ENCODE measurements around the gene SNRPA1. TPM values are rescaled to one million over a fixed set of nuclear protein-coding genes. Genes with fewer than 3 reads are reported as not detected.

Gene SNRPA1
- total and polyA plus RNA-seq, 7 experiments from 2014 or later = 59.6 to 212 (median 90.1) TPM

- Mint-ChIP-seq H3K36me3 (peaks cover 0 to 26% (median 0%) of the 10 kb centered on the region in 5 donors), H3K27ac (peak overlapping the region in 8 of 9 donors; percentile 4 to 72 (median 26)), H3K4me1 (peaks cover 61 to 83% (median 78%) of the 10 kb centered on the region in 7 donors), H3K4me3 (peak overlapping the region in 2 of 10 donors; percentile 5 to 71), H3K27me3 (no peaks in the 10 kb centered on the region), H3K9me3 (no peaks in the 10 kb centered on the region)
- H3K27ac ChIP-seq (ENCODE audit: low read depth, low read length) = no peak overlapping the region
- ATAC-seq (no peak), DNase-seq (no peak)
- intact Hi-C loops (cut with micrococcal nuclease) = loop anchor here (1.0 to 2.0 kb wide), 2 partner anchors 41 to 908 kb away; no protein-coding TSS in a partner anchor
- H3K27me3 ChIP-seq (ENCODE audit: control insufficient read depth in 2 of 2, insufficient read depth in 2 of 2, low read length in 2 of 2) = no peaks in the 10 kb centered on the region
- no peaks in the 10 kb centered on the region for H3K36me3 ChIP-seq (ENCODE audit: control insufficient read depth in 2 of 3, insufficient read depth in 3 of 3, low read length in 3 of 3)
- ChIA-PET POLR2A (interaction anchor here (1.3 kb wide), 1 partner anchor 47 kb away, joined by 4 read pairs; no protein-coding TSS in a partner anchor), CTCF (interaction anchor here (0.9 to 1.6 kb wide), 3 partner anchors 8 to 56 kb away, joined by 3 to 8 read pairs (median 3); no protein-coding TSS in a partner anchor)
- no peak overlapping the region for H3K4me3 ChIP-seq (ENCODE audit: low read length)
- H3K4me1 ChIP-seq (ENCODE audit: control insufficient read depth in 2 of 2, insufficient read depth in 2 of 2, low read length in 2 of 2) = peaks cover 53 to 63% of the 10 kb centered on the region in 2 donors
- H3K9me3 ChIP-seq (ENCODE audit: control insufficient read depth in 2 of 3, low read length in 3 of 3) = no peaks in the 10 kb centered on the region
These were observed 48.0 kb downstream of the SNRPA1 start for GRCh38 chr15:101246824-101247745.

- Mint-ChIP-seq H3K9me3 (no peaks in the 10 kb centered on the region), H3K4me3 (peak overlapping the region in 2 of 10 donors; percentile 7 to 31), H3K36me3 (peaks cover 0 to 26% (median 0%) of the 10 kb centered on the region in 5 donors), H3K27ac (peak overlapping the region in 5 of 9 donors; percentile 2 to 43 (median 34)), H3K4me1 (peaks cover 61 to 89% (median 84%) of the 10 kb centered on the region in 7 donors), H3K27me3 (no peaks in the 10 kb centered on the region)
- Histone ChIP-seq H3K36me3 (ENCODE audit: control insufficient read depth in 2 of 3, insufficient read depth in 3 of 3, low read length in 3 of 3) (no peaks in the 10 kb centered on the region), H3K27ac (ENCODE audit: low read depth, low read length) (no peak overlapping the region), H3K27me3 (ENCODE audit: control insufficient read depth in 2 of 2, insufficient read depth in 2 of 2, low read length in 2 of 2) (no peaks in the 10 kb centered on the region), H3K4me3 (ENCODE audit: low read length) (no peak overlapping the region), H3K9me3 (ENCODE audit: control insufficient read depth in 2 of 3, low read length in 3 of 3) (no peaks in the 10 kb centered on the region), H3K4me1 (ENCODE audit: control insufficient read depth in 2 of 2, insufficient read depth in 2 of 2, low read length in 2 of 2) (peaks cover 60 to 70% of the 10 kb centered on the region in 2 donors)
- DNase-seq (no peak), ATAC-seq (no peak)
- ChIA-PET CTCF (no interaction called here), POLR2A (no interaction called here)
- intact Hi-C loops (cut with micrococcal nuclease) = loop anchor here in 1 of 2 donors (2.0 kb wide), 1 partner anchor 908 kb away; no protein-coding TSS in a partner anchor
These were observed 48.7 kb downstream of the SNRPA1 start for GRCh38 chr15:101246391-101246790.

DNA sequence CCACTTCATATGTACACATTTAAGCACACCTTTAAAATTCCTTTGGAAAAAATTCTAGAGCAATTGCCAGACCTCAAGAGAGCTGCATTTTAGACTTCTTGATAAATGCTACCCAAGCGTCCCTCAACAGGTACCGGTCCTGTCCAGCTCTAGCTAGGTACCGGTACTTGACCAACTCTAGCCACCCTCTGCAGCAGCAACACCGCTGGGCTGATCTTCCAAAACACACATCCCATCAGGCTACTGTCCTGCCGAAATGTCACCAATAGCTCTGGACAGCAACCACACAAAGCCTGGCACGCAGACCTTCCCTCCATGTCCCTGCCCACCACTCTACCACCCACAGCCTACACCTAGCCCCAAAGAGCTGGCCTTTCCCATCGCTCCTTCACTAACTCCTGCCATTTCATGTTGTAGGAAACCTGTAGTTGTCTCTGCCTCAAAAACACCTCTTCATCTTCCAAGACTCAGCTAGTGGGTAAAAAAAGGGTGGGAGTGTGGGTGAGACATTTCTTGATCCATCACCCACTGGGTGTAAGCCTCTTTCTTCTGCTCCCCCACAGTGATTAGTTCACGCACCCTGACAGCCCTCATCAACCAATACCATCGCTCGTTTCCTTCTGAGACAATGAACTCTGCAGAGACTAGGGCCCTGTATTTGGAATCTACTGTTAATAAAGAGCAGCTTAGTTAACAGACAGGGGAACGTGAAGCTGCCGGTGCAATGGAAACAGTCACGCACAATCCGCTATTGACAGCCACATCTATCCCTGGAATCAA is 50.0 kb downstream of the SNRPA1 start:
- POLR2A ChIA-PET = no interaction called here
- peak overlapping the region in 9 of 10 donors; percentile 18 to 83 (median 55) for H3K4me3 Mint-ChIP-seq

DNA sequence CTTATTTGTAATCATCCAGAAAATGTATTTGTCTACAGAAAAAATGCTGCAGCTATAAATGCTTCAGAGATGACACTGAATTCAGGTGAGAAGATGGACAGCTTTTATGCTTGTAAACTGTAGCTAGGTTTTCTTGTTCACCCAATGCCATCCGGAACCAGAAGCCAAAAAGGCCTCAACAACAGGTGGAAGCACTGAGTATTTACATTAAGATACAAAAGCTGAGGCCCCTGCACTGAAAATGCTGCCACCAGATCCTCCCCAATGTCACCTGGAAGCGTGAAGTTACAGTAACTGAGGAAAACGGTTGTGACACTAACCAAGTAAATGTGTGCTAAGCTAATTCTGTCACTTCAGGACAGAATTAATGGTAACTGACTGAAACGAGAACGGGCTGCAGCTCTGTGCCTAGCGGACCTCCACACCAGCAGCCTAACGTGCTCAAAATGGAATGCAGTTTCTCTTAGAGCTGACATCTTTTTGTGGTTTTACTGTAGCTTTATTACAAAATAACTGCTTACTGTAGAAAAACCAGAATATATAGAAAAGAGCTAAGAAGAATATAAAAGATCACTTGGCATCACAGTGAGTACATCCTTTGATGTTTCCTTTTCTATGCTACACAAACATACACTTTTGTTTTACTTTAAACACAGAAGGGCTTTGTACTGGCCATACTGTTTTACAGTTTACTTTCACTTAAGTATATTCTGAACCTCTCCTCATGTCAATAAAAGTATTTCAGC is 50.8 kb downstream of the SNRPA1 start:
- Histone ChIP-seq H3K27ac (ENCODE audit: low read depth, low read length) (no peak overlapping the region), H3K9me3 (ENCODE audit: control insufficient read depth in 2 of 3, low read length in 3 of 3) (no peaks in the 10 kb centered on the region), H3K4me3 (ENCODE audit: low read length) (peak overlapping the region; percentile 10), H3K4me1 (ENCODE audit: control insufficient read depth in 2 of 2, insufficient read depth in 2 of 2, low read length in 2 of 2) (peaks cover 64 to 83% of the 10 kb centered on the region in 2 donors), H3K27me3 (ENCODE audit: control insufficient read depth in 2 of 2, insufficient read depth in 2 of 2, low read length in 2 of 2) (no peaks in the 10 kb centered on the region), H3K36me3 (ENCODE audit: control insufficient read depth in 2 of 3, insufficient read depth in 3 of 3, low read length in 3 of 3) (no peaks in the 10 kb centered on the region)
- Mint-ChIP-seq H3K4me1 (peaks cover 59 to 88% (median 84%) of the 10 kb centered on the region in 7 donors), H3K36me3 (peaks cover 0 to 19% (median 0%) of the 10 kb centered on the region in 5 donors), H3K9me3 (no peaks in the 10 kb centered on the region), H3K27me3 (no peaks in the 10 kb centered on the region), H3K4me3 (peak overlapping the region in 9 of 10 donors; percentile 27 to 83 (median 66)), H3K27ac (peak overlapping the region; percentile 52 to 83 (median 74))
- CTCF ChIA-PET = no interaction called here
- DNase-seq = peak in 1 of 9 donors; percentile 19
- intact Hi-C loops (cut with micrococcal nuclease) = loop anchor here in 1 of 2 donors (5.0 kb wide), 1 partner anchor 37 kb away; no protein-coding TSS in a partner anchor
- no peak for ATAC-seq
- POLR2A ChIA-PET = interaction anchor here (0.5 kb wide), 1 partner anchor 39 kb away, joined by 3 read pairs; no protein-coding TSS in a partner anchor

More for the DNA sequence above, 50.0 kb downstream of the SNRPA1 start:
- no peak overlapping the region for H3K4me3 ChIP-seq (ENCODE audit: low read length)
- H3K4me1 Mint-ChIP-seq = peaks cover 54 to 86% (median 81%) of the 10 kb centered on the region in 7 donors
- no peaks in the 10 kb centered on the region for H3K27me3 Mint-ChIP-seq
- H3K9me3 ChIP-seq (ENCODE audit: control insufficient read depth in 2 of 3, low read length in 3 of 3) = no peaks in the 10 kb centered on the region
- H3K27ac ChIP-seq (ENCODE audit: low read depth, low read length) = no peak overlapping the region
- CTCF ChIA-PET = interaction anchor here (1.0 kb wide), 1 partner anchor 13 kb away, joined by 4 read pairs; no protein-coding TSS in a partner anchor
- H3K9me3 Mint-ChIP-seq = no peaks in the 10 kb centered on the region
- H3K36me3 Mint-ChIP-seq = peaks cover 0 to 19% (median 0%) of the 10 kb centered on the region in 5 donors
- no peaks in the 10 kb centered on the region for H3K27me3 ChIP-seq (ENCODE audit: control insufficient read depth in 2 of 2, insufficient read depth in 2 of 2, low read length in 2 of 2)
- DNase-seq (peak in 1 of 9 donors; percentile 20), ATAC-seq (no peak)
- intact Hi-C loops (cut with micrococcal nuclease) = loop anchor here in 1 of 2 donors (5.0 kb wide), 1 partner anchor 38 kb away; no protein-coding TSS in a partner anchor
- no peaks in the 10 kb centered on the region for H3K36me3 ChIP-seq (ENCODE audit: control insufficient read depth in 2 of 3, insufficient read depth in 3 of 3, low read length in 3 of 3)
- H3K4me1 ChIP-seq (ENCODE audit: control insufficient read depth in 2 of 2, insufficient read depth in 2 of 2, low read length in 2 of 2) = peaks cover 56 to 77% of the 10 kb centered on the region in 2 donors
- peak overlapping the region in 8 of 9 donors; percentile 9 to 83 (median 70) for H3K27ac Mint-ChIP-seq

- ATAC-seq = no peak
- Histone ChIP-seq H3K27ac (ENCODE audit: low read depth, low read length) (no peak overlapping the region), H3K4me3 (ENCODE audit: low read length) (no peak overlapping the region), H3K4me1 (ENCODE audit: control insufficient read depth in 2 of 2, insufficient read depth in 2 of 2, low read length in 2 of 2) (peaks cover 69 to 85% of the 10 kb centered on the region in 2 donors), H3K36me3 (ENCODE audit: control insufficient read depth in 2 of 3, insufficient read depth in 3 of 3, low read length in 3 of 3) (no peaks in the 10 kb centered on the region), H3K27me3 (ENCODE audit: control insufficient read depth in 2 of 2, insufficient read depth in 2 of 2, low read length in 2 of 2) (no peaks in the 10 kb centered on the region), H3K9me3 (ENCODE audit: control insufficient read depth in 2 of 3, low read length in 3 of 3) (no peaks in the 10 kb centered on the region)
- Mint-ChIP-seq H3K4me1 (peaks cover 61 to 92% (median 88%) of the 10 kb centered on the region in 7 donors), H3K27me3 (no peaks in the 10 kb centered on the region), H3K27ac (peak overlapping the region in 8 of 9 donors; percentile 52 to 89 (median 71)), H3K9me3 (no peaks in the 10 kb centered on the region), H3K4me3 (peak overlapping the region; percentile 21 to 83 (median 71)), H3K36me3 (peaks cover 0 to 20% (median 0%) of the 10 kb centered on the region in 5 donors)
- intact Hi-C loops (cut with micrococcal nuclease) = loop anchor here (2.0 to 5.0 kb wide), 4 partner anchors 13 to 117 kb away; no protein-coding TSS in a partner anchor
- DNase-seq = peak in 1 of 9 donors; percentile 20
- CTCF ChIA-PET = interaction anchor here (0.5 kb wide), 1 partner anchor 46 kb away, joined by 4 read pairs; no protein-coding TSS in a partner anchor
- POLR2A ChIA-PET = interaction anchor here (0.7 to 1.3 kb wide), 3 partner anchors 32 to 52 kb away, joined by 3 to 8 read pairs (median 3); partner anchors contain the start of gene SNRPA1
These were observed 51.6 kb downstream of the SNRPA1 start for GRCh38 chr15:101243420-101243819.
